HL-60 (cell line): ENCODE measurements around the gene KCNK15.

Source experiments
- CTCF ChIP-seq: IDR thresholded peaks from one replicate; pipeline ENCODE4 v1.5.1; 2011; ENCODE audit warnings: low read length, control low read depth, inconsistent platforms; ENCODE audit not compliant: insufficient read depth
- POLR2AphosphoS5 ChIP-seq: IDR thresholded peaks from 2 replicates; pipeline ENCODE4 v1.6.1; 2012; ENCODE audit warnings: low read depth

- TF ChIP-seq CTCF, result no peak
- no peak for TF ChIP-seq POLR2AphosphoS5
These were observed 19.4 kb downstream of the KCNK15 start for GRCh38 chr20:44765091-44765490.
